NCI-H526 (cell line): ENCODE data around the gene OR8B8.
"Not testable (repeated sequence)": the region's sequence is repeated elsewhere in the genome, so short reads cannot be mapped to it uniquely, and the experiment has no call there.

Source experiments
- DNase-seq, 2 experiments: peaks; one replicate each; lab custom pipeline; 2025; lab: John Stamatoyannopoulos, UW

The OR8B8 gene

GRCh38 chr11:124441519-124441918, 4.0 kb downstream of the OR8B8 start:
- DNase-seq: no peak

DNA sequence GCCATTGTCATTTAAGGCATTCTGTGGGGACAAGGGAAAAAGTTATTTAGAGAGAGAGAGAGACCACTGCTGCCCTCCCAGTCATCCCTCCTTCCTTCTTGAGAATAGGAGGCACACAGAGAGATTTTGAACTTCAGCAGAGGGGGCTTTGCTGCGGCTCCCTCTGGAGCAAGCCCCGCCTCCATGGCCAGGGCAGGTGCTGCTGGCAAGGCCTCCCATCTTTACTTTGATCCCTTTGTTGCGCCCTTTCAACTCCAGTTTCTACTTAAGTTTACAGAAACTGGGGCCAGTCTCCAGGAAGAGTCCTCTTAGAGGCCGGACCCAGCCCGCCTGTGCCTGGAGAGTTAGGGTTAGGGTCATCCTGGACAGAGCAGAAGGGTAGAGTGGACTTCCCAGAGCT, 4.4 kb downstream of the OR8B8 start:
- no peak for DNase-seq

GRCh38 chr11:124440608-124441007, 4.9 kb downstream of the OR8B8 start:
- no peak for DNase-seq

- DNase-seq: no peak
These were observed 10.8 kb downstream of the OR8B8 start for GRCh38 chr11:124434699-124435098.

GRCh38 chr11:124429599-124429998, 15.9 kb downstream of the OR8B8 start:
- DNase-seq: no peak

GRCh38 chr11:124424384-124424921, 21.0 kb downstream of the OR8B8 start, which contains the start of gene OR8B4:
TSS of gene OR8B4 (minus strand) at chr11:124424871. CDS start at chr11:124424871, 0 bp downstream.
- no peak for DNase-seq

- no peak for DNase-seq
These were observed 24.5 kb downstream of the OR8B8 start for GRCh38 chr11:124421043-124421442.

DNA sequence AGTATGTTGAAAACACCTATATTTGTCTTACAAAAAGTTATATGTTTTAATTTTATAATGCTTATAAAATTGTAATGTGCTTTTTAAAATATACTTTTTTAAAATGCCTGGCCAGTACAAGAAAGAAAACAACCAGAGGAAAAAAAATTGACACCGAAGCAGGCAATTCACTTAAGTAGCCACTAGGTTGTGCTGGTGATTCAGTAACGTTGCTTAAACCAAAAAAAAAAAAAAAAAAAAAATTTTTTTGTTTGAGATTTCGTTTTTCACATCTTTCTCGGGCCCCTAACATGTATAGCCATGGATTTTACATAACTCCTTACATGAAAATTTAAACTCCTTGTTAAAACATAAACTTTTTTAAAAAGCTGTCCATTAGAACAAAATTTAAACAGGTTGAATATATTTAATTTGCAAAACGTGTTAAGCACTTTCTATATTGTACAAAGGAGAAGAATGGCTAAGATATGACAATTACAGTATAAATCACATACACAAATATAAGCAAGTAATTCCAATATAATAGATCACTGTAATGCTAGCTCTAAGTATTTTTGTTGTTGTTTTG, 30.1 kb downstream of the OR8B8 start:
- peak; percentile 35 to 71 for DNase-seq

DNA sequence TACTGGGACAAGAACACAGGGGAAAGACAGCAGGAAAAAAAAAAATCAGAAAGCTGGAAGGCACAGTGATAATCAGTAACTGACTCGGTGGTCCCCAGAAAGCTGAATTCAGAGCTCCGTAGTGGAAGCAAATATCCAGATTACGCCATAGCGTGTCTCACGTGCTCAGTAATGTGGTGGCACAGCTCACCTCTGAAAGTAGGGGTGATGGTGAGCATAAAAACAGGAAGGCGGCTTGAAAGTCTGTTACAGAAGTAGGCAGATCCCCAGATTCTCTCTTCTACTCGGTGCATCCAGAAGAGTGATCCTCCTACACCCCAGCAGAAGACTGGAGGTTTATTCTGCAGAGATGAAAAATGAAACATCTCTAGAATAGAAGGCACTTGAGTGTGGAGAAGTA, 35.6 kb downstream of the OR8B8 start:
- no peak for DNase-seq

DNA sequence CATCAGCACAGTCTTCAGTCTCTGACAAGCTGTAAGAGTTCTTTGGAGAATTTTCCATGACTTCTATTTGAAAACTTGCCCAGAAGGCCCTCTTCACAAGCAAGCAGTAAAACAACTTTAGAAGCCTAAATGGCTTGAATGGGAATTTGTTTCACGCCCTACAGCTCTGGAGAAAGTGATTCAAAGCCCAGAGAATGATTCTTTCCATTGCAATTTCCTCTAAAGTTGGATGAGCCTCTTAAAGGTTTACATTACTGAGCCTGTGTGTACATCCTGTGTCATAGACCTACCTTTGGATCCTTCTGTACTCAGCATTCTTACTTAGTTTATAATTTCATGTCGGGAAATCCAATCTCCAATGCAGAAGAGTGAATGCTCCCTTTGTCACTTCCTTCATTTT, 39.9 kb downstream of the OR8B8 start:
- DNase-seq: no peak

DNA sequence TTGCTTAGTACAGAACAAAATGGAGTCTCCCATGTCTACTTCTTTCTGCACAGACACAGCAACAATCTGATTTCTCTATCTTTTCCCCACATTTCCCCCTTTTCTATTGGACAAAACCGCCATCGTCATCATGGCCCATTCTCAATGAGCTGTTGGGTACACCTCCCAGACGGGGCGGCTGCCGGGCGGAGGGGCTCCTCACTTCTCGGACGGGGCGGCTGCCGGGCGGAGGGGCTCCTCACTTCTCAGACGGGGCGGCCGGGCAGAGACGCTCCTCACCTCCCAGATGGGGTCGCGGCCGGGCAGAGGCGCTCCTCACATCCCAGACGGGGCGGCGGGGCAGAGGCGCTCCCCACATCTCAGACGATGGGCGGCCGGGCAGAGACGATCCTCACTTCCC, 42.3 kb downstream of the OR8B8 start:
- DNase-seq: not testable (repeated sequence)

- DNase-seq: peak; percentile 65 to 94
These were observed 43.1 kb downstream of the OR8B8 start for GRCh38 chr11:124402326-124402922.

DNA sequence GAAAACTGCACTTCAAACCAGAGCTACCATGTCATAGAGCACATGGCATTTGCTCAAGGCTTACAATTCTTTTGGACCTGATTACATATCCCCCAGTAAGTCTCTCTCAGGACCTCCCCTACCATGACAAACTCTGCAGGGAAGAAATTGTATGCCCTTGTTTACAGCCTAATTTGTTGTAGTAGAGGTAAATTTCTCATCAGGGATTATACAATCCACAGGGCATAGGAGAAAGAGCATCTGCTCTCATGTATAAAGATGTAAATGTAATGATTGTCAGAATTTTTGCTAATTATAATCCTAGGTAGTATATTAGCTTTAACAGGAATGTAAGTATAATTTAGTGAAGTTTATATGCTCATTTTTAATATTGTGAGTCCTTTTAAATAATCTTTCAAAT, 46.6 kb downstream of the OR8B8 start, which contains the start of gene OR8B3:
Gene OR8B3 (minus strand): TSS at position 101 of the 400 bp plus-strand sequence. CDS start 1,673 bp downstream, outside the sequence.
- DNase-seq: no peak

DNA sequence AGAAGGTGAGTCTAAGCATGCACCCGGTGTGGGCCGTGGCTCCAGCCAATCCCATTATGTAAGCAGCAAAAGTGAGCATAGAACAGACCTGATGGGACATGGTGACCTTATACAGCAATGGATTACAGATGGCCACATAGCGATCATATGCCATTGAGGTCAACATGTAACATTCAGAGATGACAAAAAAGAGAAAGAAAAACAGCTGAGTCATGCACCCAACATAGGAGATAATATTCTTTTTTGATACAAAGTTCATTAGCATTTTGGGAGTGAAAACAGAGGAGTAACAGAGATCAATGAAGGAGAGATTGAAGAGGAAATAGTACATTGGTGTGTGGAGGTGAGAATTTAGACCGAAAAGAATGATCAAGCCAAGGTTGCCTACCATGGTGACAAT, 48.6 kb downstream of the OR8B8 start:
- DNase-seq: not testable (repeated sequence)

GRCh38 chr11:124394408-124394807, 51.1 kb downstream of the OR8B8 start:
- DNase-seq: peak in 1 of 2 experiments; percentile 13
